Right lobe of liver (tissue), 4 donors: ENCODE data around the gene ARHGAP15.

Experiments used
- POLR2A ChIP-seq: fragments of 450-650 bp; IDR thresholded peaks from one replicate; pipeline ENCODE4 v1.6.1; 2017; ENCODE audit warnings: antibody characterized with exemption, mild to moderate bottlenecking
- TF ChIP-seq, protein P1 (sequence below), 4 donors: fragments of 200-600 bp in 3 of 4; fragments of 450-650 bp in 1 of 4; IDR thresholded peaks; one replicate each; pipeline versions ENCODE4 v1.5.1 to v1.8.0; 2016 to 2022; ENCODE audit warnings: antibody characterized with exemption in 4 of 4, mild to moderate bottlenecking in 2 of 4
- donor health status: DM: no; HTN: no; CAD: no.
- donor health status: DM: no; HTN: no; CAD: no.
- donor health status: DM: no; HTN: yes; CAD: no.

GRCh38 chr2:143190431-143190830 lies 61.2 kb downstream of the ARHGAP15 start:
- TF ChIP-seq, protein P1, sequence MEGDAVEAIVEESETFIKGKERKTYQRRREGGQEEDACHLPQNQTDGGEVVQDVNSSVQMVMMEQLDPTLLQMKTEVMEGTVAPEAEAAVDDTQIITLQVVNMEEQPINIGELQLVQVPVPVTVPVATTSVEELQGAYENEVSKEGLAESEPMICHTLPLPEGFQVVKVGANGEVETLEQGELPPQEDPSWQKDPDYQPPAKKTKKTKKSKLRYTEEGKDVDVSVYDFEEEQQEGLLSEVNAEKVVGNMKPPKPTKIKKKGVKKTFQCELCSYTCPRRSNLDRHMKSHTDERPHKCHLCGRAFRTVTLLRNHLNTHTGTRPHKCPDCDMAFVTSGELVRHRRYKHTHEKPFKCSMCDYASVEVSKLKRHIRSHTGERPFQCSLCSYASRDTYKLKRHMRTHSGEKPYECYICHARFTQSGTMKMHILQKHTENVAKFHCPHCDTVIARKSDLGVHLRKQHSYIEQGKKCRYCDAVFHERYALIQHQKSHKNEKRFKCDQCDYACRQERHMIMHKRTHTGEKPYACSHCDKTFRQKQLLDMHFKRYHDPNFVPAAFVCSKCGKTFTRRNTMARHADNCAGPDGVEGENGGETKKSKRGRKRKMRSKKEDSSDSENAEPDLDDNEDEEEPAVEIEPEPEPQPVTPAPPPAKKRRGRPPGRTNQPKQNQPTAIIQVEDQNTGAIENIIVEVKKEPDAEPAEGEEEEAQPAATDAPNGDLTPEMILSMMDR (IDR thresholded peaks at IDR 0.05), result no peak
- no peak for TF ChIP-seq POLR2A
